Hepatocyte (in vitro differentiated cells): ENCODE results near the gene GABRD. TPM values are rescaled to one million over a fixed set of nuclear protein-coding genes. Genes with fewer than 3 reads are reported as not detected.

ENCODE experiments used
- DNase-seq: peaks from one replicate; pipeline ENCODE4 v3.0.0-alpha.2; 2016; ENCODE audit warnings: low spot score
- H2AFZ ChIP-seq: fragments of 200-600 bp; sonication (generic); 2 replicates; pipeline ENCODE4 v1.6.0; 2016; ENCODE audit warnings: antibody characterized with exemption, mild to moderate bottlenecking
- H3K27ac ChIP-seq: fragments of 200-600 bp; sonication (generic); 2 replicates; pipeline ENCODE4 v1.5.1; 2016; ENCODE audit warnings: mild to moderate bottlenecking
- H3K27me3 ChIP-seq: fragments of 200-600 bp; sonication (generic); 2 replicates; pipeline ENCODE4 v1.6.1; 2016
- H3K36me3 ChIP-seq: fragments of 200-600 bp; sonication (generic); replicated peaks from 2 replicates; pipeline ENCODE4 v1.5.1; 2016; ENCODE audit warnings: low read depth; ENCODE audit not compliant: insufficient read depth
- H3K4me1 ChIP-seq: fragments of 200-600 bp; sonication (generic); 2 replicates; pipeline ENCODE4 v1.5.1; 2016; ENCODE audit warnings: mild to moderate bottlenecking, moderate library complexity; ENCODE audit not compliant: insufficient read depth
- H3K4me2 ChIP-seq: fragments of 200-600 bp; sonication (generic); 2 replicates; pipeline ENCODE4 v1.6.0; 2016
- H3K4me3 ChIP-seq: fragments of 200-600 bp; sonication (generic); 2 replicates; pipeline ENCODE4 v1.5.1; 2016; ENCODE audit warnings: mild to moderate bottlenecking
- H3K79me2 ChIP-seq: fragments of 200-600 bp; sonication (generic); 2 replicates; pipeline ENCODE4 v1.6.0; 2017; ENCODE audit warnings: mild to moderate bottlenecking
- H3K9me2 ChIP-seq: fragments of 200-600 bp; sonication (generic); replicated peaks from 2 replicates; pipeline ENCODE4 v1.6.0; 2017; ENCODE audit warnings: mild to moderate bottlenecking; ENCODE audit not compliant: insufficient read depth
- H3K9me3 ChIP-seq: fragments of 200-600 bp; sonication (generic); 2 replicates; pipeline ENCODE4 v1.5.1; 2016; ENCODE audit warnings: low read depth, mild to moderate bottlenecking
- H4K20me1 ChIP-seq: fragments of 200-600 bp; sonication (generic); 2 replicates; pipeline ENCODE4 v1.6.0; 2016; ENCODE audit warnings: mild to moderate bottlenecking; ENCODE audit not compliant: insufficient read depth, poor library complexity, severe bottlenecking
- EZH2 ChIP-seq: fragments of 200-600 bp; sonication (generic); IDR thresholded peaks from 2 replicates; pipeline ENCODE4 v1.6.1; 2016; ENCODE audit warnings: antibody characterized with exemption, mild to moderate bottlenecking, borderline replicate concordance
- EZH2phosphoT487 ChIP-seq: fragments of 200-600 bp; sonication (generic); IDR thresholded peaks from one replicate; pipeline ENCODE4 v1.6.1; 2018; ENCODE audit warnings: antibody characterized with exemption, mild to moderate bottlenecking, low read depth, moderate library complexity; ENCODE audit not compliant: unreplicated experiment, severe bottlenecking
- WGBS: methylation state at CpG from one replicate; pipeline ENCODE4 v1.1.6; 2016; ENCODE audit warnings: low lambda C conversion rate; ENCODE audit errors: missing lambda C conversion rate; 5-methylcytosine and 5-hydroxymethylcytosine counted together
- polyA plus RNA-seq: library from polyadenylated mRNA; unstranded; fragments of >200 nt; fragmentation: Nextera tagmentation; extraction: Ambion mirVana; gene quantifications from 2 replicates; pipeline ENCODE4 v1.2.1, GENCODE V29; 2016
- total RNA-seq: library from RNA; depleted of rRNA; stranded (reverse); fragments of >200 nt; gene quantifications from 2 replicates; pipeline ENCODE4 v1.2.3, GENCODE V29; 2014
- TF ChIP-seq, protein P1 (sequence below): fragments of 200-600 bp; sonication (generic); IDR thresholded peaks from 2 replicates; pipeline ENCODE4 v1.5.1; 2016; ENCODE audit warnings: antibody characterized with exemption, mild to moderate bottlenecking; ENCODE audit not compliant: poor library complexity

Gene GABRD
- total and polyA plus RNA-seq, 2 experiments from 2014 or later, result not detected

DNA sequence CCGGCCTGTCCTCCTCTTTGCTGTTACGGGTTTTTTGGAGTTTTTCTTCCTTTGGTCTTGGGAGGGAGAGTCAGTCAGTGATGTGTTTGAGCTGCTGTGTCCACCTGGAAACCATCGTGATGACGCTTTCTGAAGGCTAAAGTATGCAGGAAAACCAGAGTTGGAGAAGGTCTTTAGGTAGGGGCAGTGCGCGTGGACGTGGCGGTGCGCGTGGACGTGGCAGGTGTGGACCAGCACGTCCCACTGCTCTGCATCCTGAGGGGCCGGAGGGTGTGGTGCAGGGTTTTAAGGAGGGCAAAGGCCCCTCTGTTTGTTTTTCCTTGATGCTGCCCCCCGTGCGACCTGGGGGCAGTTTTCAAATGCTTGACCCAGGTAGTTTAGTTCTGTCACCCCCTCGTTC lies 61.0 kb downstream of the GABRD start:
- no peak overlapping the region for H2AFZ ChIP-seq
- H3K36me3 ChIP-seq, result peaks cover 6% of the 10 kb centered on the region
- no peak overlapping the region for H3K4me3 ChIP-seq
- no peaks in the 10 kb centered on the region for H3K9me3 ChIP-seq
- no peak overlapping the region for H3K27ac ChIP-seq
- 97% methylated on average over 16 of the region's 16 CpGs for WGBS
- H3K79me2 ChIP-seq, result peaks cover 42% of the 10 kb centered on the region
- no peak for DNase-seq
- H3K27me3 ChIP-seq, result no peaks in the 10 kb centered on the region
- no peak for TF ChIP-seq EZH2
- no peak for TF ChIP-seq EZH2phosphoT487
- TF ChIP-seq, protein P1, sequence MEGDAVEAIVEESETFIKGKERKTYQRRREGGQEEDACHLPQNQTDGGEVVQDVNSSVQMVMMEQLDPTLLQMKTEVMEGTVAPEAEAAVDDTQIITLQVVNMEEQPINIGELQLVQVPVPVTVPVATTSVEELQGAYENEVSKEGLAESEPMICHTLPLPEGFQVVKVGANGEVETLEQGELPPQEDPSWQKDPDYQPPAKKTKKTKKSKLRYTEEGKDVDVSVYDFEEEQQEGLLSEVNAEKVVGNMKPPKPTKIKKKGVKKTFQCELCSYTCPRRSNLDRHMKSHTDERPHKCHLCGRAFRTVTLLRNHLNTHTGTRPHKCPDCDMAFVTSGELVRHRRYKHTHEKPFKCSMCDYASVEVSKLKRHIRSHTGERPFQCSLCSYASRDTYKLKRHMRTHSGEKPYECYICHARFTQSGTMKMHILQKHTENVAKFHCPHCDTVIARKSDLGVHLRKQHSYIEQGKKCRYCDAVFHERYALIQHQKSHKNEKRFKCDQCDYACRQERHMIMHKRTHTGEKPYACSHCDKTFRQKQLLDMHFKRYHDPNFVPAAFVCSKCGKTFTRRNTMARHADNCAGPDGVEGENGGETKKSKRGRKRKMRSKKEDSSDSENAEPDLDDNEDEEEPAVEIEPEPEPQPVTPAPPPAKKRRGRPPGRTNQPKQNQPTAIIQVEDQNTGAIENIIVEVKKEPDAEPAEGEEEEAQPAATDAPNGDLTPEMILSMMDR, result no peak
- no peaks in the 10 kb centered on the region for H3K9me2 ChIP-seq
- no peaks in the 10 kb centered on the region for H3K4me1 ChIP-seq
- H4K20me1 ChIP-seq, result peaks cover 2% of the 10 kb centered on the region
- no peak overlapping the region for H3K4me2 ChIP-seq

Other genes with a start within 250 kb of the GABRD start
- gene NADK, start 240.9 kb upstream of the GABRD start, total RNA-seq, result 46.9 and 67.5 TPM in 2 replicates
- 57.3 and 68.2 TPM in 2 replicates for gene NADK, start 240.9 kb upstream of the GABRD start, polyA plus RNA-seq
- 134 and 155 TPM in 2 replicates for gene GNB1, start 128.3 kb upstream of the GABRD start, total RNA-seq
- gene GNB1, start 128.3 kb upstream of the GABRD start, polyA plus RNA-seq, result 154 and 175 TPM in 2 replicates
- 0.53 TPM in 1 of 2 replicates, not detected in the other for gene CALML6, start 104.1 kb upstream of the GABRD start, total RNA-seq
- 0.33 and 1.3 TPM in 2 replicates for gene CALML6, start 104.1 kb upstream of the GABRD start, polyA plus RNA-seq
- 3.6 and 5.8 TPM in 2 replicates for gene TMEM52, start 100.1 kb upstream of the GABRD start, total RNA-seq
- gene TMEM52, start 100.1 kb upstream of the GABRD start, polyA plus RNA-seq, result 5.3 and 5.8 TPM in 2 replicates
- not detected in 2 replicates for gene CFAP74, start 15.6 kb upstream of the GABRD start, total RNA-seq
- 0.07 TPM in 1 of 2 replicates, not detected in the other for gene CFAP74, start 15.6 kb upstream of the GABRD start, polyA plus RNA-seq
- 41.0 and 45.6 TPM in 2 replicates for gene PRKCZ, start 31.1 kb downstream of the GABRD start, total RNA-seq
- gene PRKCZ, start 31.1 kb downstream of the GABRD start, polyA plus RNA-seq, result 52.3 and 52.5 TPM in 2 replicates
- gene FAAP20, start 175.4 kb downstream of the GABRD start, total RNA-seq, result 24.9 and 36.6 TPM in 2 replicates
- gene FAAP20, start 175.4 kb downstream of the GABRD start, polyA plus RNA-seq, result 117 and 135 TPM in 2 replicates
- gene SKI, start 209.0 kb downstream of the GABRD start, total RNA-seq, result 17.1 and 21.9 TPM in 2 replicates
- 5.1 and 6.9 TPM in 2 replicates for gene SKI, start 209.0 kb downstream of the GABRD start, polyA plus RNA-seq